Naive thymus-derived CD8-positive, alpha-beta T cell (primary cell): Measurements from ENCODE around the gene MAP3K9. TPM values are rescaled to one million over a fixed set of nuclear protein-coding genes. Genes with fewer than 3 reads are reported as not detected.
A peak's percentile ranks its signal among the peaks of the same experiment; 100 is the strongest.

Experiments used
- ATAC-seq, 2 donors: fragments of 150-1000 bp; cut with Tn5 transposase in 1 of 2; sonication (Bioruptor Pico), chemical (Tn5 transposase) in 1 of 2; 1 replicate in 1 of 2; 2 replicates in 1 of 2; pipeline ENCODE4 v1.10.0; 2021; ENCODE audit warnings: mild to moderate bottlenecking in 2 of 2, moderate library complexity in 2 of 2
- POLR2A ChIA-PET: fragments of 350-600 bp; sonication (Branson Sonifier 250); formaldehyde crosslinking; loops from one replicate; lab custom pipeline; 2021; ENCODE audit warnings: antibody characterized with exemption; lab: Charles Lee
- DNase-seq, 10 donors: peaks; one replicate each; pipeline versions ENCODE4 v3.0.0 to v3.0.0-alpha.2; 2020 to 2022
- H3K27ac Mint-ChIP-seq, 10 donors: one replicate each; pipeline ENCODE4 v1.8.0; 2020 to 2022; ENCODE audit warnings: mild to moderate bottlenecking in 10 of 10, mixed read lengths in 10 of 10, moderate library complexity in 4 of 10, inconsistent platforms in 1 of 10
- H3K27me3 Mint-ChIP-seq, 5 donors: one replicate each; pipeline ENCODE4 v1.8.0; 2021 to 2022; ENCODE audit warnings: mixed read lengths in 5 of 5
- H3K36me3 Mint-ChIP-seq, 3 donors: one replicate each; pipeline ENCODE4 v1.8.0; 2020 to 2022; ENCODE audit warnings: mixed read lengths in 3 of 3, mild to moderate bottlenecking in 2 of 3, inconsistent platforms in 1 of 3
- H3K4me1 Mint-ChIP-seq, 4 donors: one replicate each; pipeline ENCODE4 v1.8.0; 2021 to 2022; ENCODE audit warnings: mixed read lengths in 4 of 4
- H3K4me3 Mint-ChIP-seq, 10 donors: one replicate each; pipeline ENCODE4 v1.8.0; 2020 to 2022; ENCODE audit warnings: mild to moderate bottlenecking in 10 of 10, mixed read lengths in 10 of 10, moderate library complexity in 6 of 10, inconsistent platforms in 1 of 10
- H3K9me3 Mint-ChIP-seq, 9 donors: one replicate each; pipeline ENCODE4 v1.8.0; 2020 to 2022; ENCODE audit warnings: mixed read lengths in 9 of 9, mild to moderate bottlenecking in 3 of 9, inconsistent platforms in 1 of 9, moderate library complexity in 1 of 9
- polyA plus RNA-seq, 3 donors: library from polyadenylated mRNA; unstranded; fragments of 300-500 nt; fragmentation: Illumina TruSeq; gene quantifications; one replicate each; pipeline ENCODE4 v1.2.3, GENCODE V29; 2021
- total RNA-seq, 8 experiments: library from RNA in 2 of 8; stranded (reverse) in 2 of 8; gene quantifications; one replicate each; pipeline ENCODE4 v1.2.3 and lab custom pipeline; 2021 to 2026

MAP3K9 gene
- total and polyA plus RNA-seq, 5 experiments from 2014 or later = 0.52 to 7.8 (median 3.6) TPM

- no peak for DNase-seq
Observed at GRCh38 chr14:70771781-70772212, 37.5 kb downstream of the MAP3K9 start.

DNA sequence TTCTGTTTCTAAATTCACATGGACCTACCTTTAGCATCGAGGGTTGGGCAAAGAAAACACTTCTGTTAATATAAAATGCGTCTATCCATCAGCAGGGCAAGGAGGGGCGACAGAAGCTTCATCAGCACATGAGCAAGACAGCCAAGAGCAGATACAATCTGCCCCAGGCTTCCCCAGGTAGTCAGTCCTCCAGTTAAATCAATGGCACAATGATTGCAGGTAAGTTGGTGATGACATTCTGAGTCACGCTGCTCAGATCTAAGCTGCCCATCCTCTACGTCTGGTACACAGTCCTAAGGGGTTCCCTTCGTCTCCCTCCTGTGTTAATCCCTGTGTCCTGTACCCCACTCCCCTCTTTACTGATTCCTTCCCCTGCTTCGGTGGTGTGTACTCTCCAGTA lies 38.8 kb downstream of the MAP3K9 start:
- ATAC-seq (no peak), DNase-seq (no peak)
- Mint-ChIP-seq H3K4me3 (no peak overlapping the region), H3K4me1 (peaks cover 0 to 1% (median 0%) of the 10 kb centered on the region in 4 donors), H3K36me3 (peaks cover 0 to 10% (median 0%) of the 10 kb centered on the region in 3 donors), H3K27ac (peak overlapping the region in 1 of 10 donors; percentile 52), H3K9me3 (no peaks in the 10 kb centered on the region), H3K27me3 (no peaks in the 10 kb centered on the region)
- POLR2A ChIA-PET = no interaction called here

More at GRCh38 chr14:70771781-70772212, 37.5 kb downstream of the MAP3K9 start:
- no peak overlapping the region for H3K4me3 Mint-ChIP-seq
- H3K27ac Mint-ChIP-seq = peak overlapping the region in 2 of 10 donors; percentile 7 to 25
- H3K4me1 Mint-ChIP-seq = peaks cover 0 to 3% (median under 1%) of the 10 kb centered on the region in 4 donors
- POLR2A ChIA-PET = no interaction called here
- H3K27me3 Mint-ChIP-seq = no peaks in the 10 kb centered on the region
- H3K9me3 Mint-ChIP-seq = no peaks in the 10 kb centered on the region
- no peak for ATAC-seq
- peaks cover 0 to 8% (median 0%) of the 10 kb centered on the region in 3 donors for H3K36me3 Mint-ChIP-seq

DNA sequence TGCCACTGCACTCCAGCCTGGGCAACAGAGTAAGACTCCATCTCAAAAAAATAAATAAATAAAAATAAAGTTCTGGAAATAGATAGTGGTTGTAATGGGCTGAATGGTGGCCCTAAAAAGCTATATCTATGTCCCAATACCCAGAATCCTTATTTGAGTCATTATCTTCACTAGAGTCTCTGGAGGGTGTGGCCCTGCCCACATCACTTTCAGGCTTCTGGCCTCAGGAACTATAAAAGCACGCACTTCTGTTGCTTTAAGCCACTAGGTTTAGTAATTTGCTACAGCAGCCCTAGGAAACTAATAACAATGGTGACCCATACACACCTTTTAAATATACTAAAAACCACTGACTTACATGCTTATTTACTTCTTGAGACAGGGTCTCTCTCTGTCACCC lies 49.9 kb downstream of the MAP3K9 start:
- DNase-seq (no peak), ATAC-seq (no peak)
- Mint-ChIP-seq H3K27ac (no peak overlapping the region), H3K4me3 (no peak overlapping the region), H3K9me3 (no peaks in the 10 kb centered on the region), H3K36me3 (peaks cover 5 to 38% (median 33%) of the 10 kb centered on the region in 3 donors), H3K4me1 (no peaks in the 10 kb centered on the region), H3K27me3 (no peaks in the 10 kb centered on the region)
- POLR2A ChIA-PET = no interaction called here

- ATAC-seq (no peak), DNase-seq (no peak)
- no peak overlapping the region for H3K27ac Mint-ChIP-seq
- no peaks in the 10 kb centered on the region for H3K9me3 Mint-ChIP-seq
- H3K4me3 Mint-ChIP-seq = no peak overlapping the region
- POLR2A ChIA-PET = no interaction called here
- no peaks in the 10 kb centered on the region for H3K27me3 Mint-ChIP-seq
- no peaks in the 10 kb centered on the region for H3K4me1 Mint-ChIP-seq
- H3K36me3 Mint-ChIP-seq = peaks cover 5 to 42% (median 30%) of the 10 kb centered on the region in 3 donors
Observed at GRCh38 chr14:70755655-70756054, 53.7 kb downstream of the MAP3K9 start.

GRCh38 chr14:70754991-70755390 lies 54.3 kb downstream of the MAP3K9 start:
- peaks cover 5 to 38% (median 23%) of the 10 kb centered on the region in 3 donors for H3K36me3 Mint-ChIP-seq
- no peaks in the 10 kb centered on the region for H3K27me3 Mint-ChIP-seq
- POLR2A ChIA-PET = no interaction called here
- no peaks in the 10 kb centered on the region for H3K9me3 Mint-ChIP-seq
- ATAC-seq (no peak), DNase-seq (no peak)
- no peak overlapping the region for H3K27ac Mint-ChIP-seq
- H3K4me1 Mint-ChIP-seq = no peaks in the 10 kb centered on the region
- H3K4me3 Mint-ChIP-seq = no peak overlapping the region

- POLR2A ChIA-PET = no interaction called here
- H3K9me3 Mint-ChIP-seq = no peaks in the 10 kb centered on the region
- H3K27me3 Mint-ChIP-seq = no peaks in the 10 kb centered on the region
- H3K4me3 Mint-ChIP-seq = no peak overlapping the region
- no peaks in the 10 kb centered on the region for H3K4me1 Mint-ChIP-seq
- H3K36me3 Mint-ChIP-seq = peaks cover 4 to 43% (median 29%) of the 10 kb centered on the region in 3 donors
- DNase-seq (no peak), ATAC-seq (no peak)
- no peak overlapping the region for H3K27ac Mint-ChIP-seq
Observed at GRCh38 chr14:70753518-70753953, 55.8 kb downstream of the MAP3K9 start.

GRCh38 chr14:70748422-70748821 lies 60.9 kb downstream of the MAP3K9 start:
- Mint-ChIP-seq H3K4me1 (no peaks in the 10 kb centered on the region), H3K36me3 (peaks cover 8 to 55% (median 29%) of the 10 kb centered on the region in 3 donors), H3K27me3 (no peaks in the 10 kb centered on the region), H3K9me3 (peaks cover 0 to 2% (median 0%) of the 10 kb centered on the region in 9 donors), H3K4me3 (no peak overlapping the region), H3K27ac (no peak overlapping the region)
- ATAC-seq = no peak
- POLR2A ChIA-PET = no interaction called here
- DNase-seq = no peak

DNA sequence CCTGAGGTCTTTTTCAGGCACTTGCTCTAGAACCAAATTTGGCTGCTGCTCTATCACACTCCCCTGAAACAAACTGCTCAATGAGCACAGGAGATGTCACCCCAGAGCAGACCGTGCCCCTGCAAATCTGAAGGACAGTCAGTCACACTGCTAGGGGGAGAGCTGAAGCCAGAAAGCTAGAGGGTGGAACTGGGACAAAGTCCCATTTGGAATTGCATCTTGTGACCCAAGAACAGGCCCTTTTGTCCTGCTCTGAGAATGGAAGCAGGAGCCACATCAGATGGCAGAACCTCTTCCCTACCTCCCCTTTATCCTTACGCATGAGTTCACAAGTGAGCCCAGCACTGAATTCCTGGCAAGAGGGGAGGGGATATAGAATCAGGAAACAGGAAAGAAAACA lies 64.7 kb downstream of the MAP3K9 start:
- H3K9me3 Mint-ChIP-seq = peaks cover 0 to 2% (median 0%) of the 10 kb centered on the region in 9 donors
- no peak for ATAC-seq
- POLR2A ChIA-PET = no interaction called here
- no peak overlapping the region for H3K4me3 Mint-ChIP-seq
- no peak for DNase-seq
- H3K27ac Mint-ChIP-seq = no peak overlapping the region
- H3K27me3 Mint-ChIP-seq = no peaks in the 10 kb centered on the region
- H3K36me3 Mint-ChIP-seq = peaks cover 14 to 62% (median 33%) of the 10 kb centered on the region in 3 donors
- H3K4me1 Mint-ChIP-seq = no peaks in the 10 kb centered on the region

DNA sequence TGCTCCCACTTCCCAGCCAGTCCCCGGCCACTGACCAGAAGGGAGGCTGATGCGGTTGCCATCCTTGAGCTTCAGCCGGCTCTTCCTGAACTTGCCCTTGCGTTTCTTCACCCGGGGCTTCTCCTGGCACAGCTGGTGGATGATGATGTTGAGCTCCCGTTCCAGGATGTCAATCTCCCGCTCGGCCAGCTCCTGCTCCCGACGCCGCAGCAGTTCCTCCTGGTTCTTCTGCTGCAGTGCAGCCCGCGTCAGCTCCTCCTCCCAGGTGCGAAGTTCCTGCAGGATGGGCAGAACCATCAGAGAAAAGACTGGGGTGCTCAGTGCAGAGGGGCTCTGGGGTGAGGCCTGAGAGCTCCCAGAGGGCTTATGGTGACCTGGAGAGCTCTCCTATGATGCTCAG lies 67.0 kb downstream of the MAP3K9 start:
- no peaks in the 10 kb centered on the region for H3K9me3 Mint-ChIP-seq
- H3K4me1 Mint-ChIP-seq = no peaks in the 10 kb centered on the region
- no peak for DNase-seq
- no peak for ATAC-seq
- H3K27me3 Mint-ChIP-seq = no peaks in the 10 kb centered on the region
- POLR2A ChIA-PET = no interaction called here
- H3K36me3 Mint-ChIP-seq = peaks cover 7 to 62% (median 16%) of the 10 kb centered on the region in 3 donors
- peak overlapping the region in 1 of 10 donors; percentile 53 for H3K27ac Mint-ChIP-seq
- H3K4me3 Mint-ChIP-seq = no peak overlapping the region

- H3K36me3 Mint-ChIP-seq = peaks cover 7 to 63% (median 13%) of the 10 kb centered on the region in 3 donors
- POLR2A ChIA-PET = no interaction called here
- no peaks in the 10 kb centered on the region for H3K27me3 Mint-ChIP-seq
- no peaks in the 10 kb centered on the region for H3K4me1 Mint-ChIP-seq
- ATAC-seq (no peak), DNase-seq (no peak)
- H3K4me3 Mint-ChIP-seq = no peak overlapping the region
- no peak overlapping the region for H3K27ac Mint-ChIP-seq
- no peaks in the 10 kb centered on the region for H3K9me3 Mint-ChIP-seq
Observed at GRCh38 chr14:70741482-70741881, 67.8 kb downstream of the MAP3K9 start.

GRCh38 chr14:70735043-70735442 lies 74.3 kb downstream of the MAP3K9 start:
- H3K36me3 Mint-ChIP-seq = peaks cover 6 to 77% (median 16%) of the 10 kb centered on the region in 3 donors
- H3K27me3 Mint-ChIP-seq = no peaks in the 10 kb centered on the region
- DNase-seq = no peak

GRCh38 chr14:70731447-70732239 lies 77.7 kb downstream of the MAP3K9 start:
- Mint-ChIP-seq H3K9me3 (no peaks in the 10 kb centered on the region), H3K4me3 (no peak overlapping the region), H3K27me3 (no peaks in the 10 kb centered on the region), H3K4me1 (peaks cover 0 to 3% (median 0%) of the 10 kb centered on the region in 4 donors), H3K36me3 (peaks cover 0 to 54% (median 22%) of the 10 kb centered on the region in 3 donors), H3K27ac (no peak overlapping the region)
- POLR2A ChIA-PET = no interaction called here
- ATAC-seq (no peak), DNase-seq (no peak)

More at GRCh38 chr14:70735043-70735442, 74.3 kb downstream of the MAP3K9 start:
- Mint-ChIP-seq H3K9me3 (no peaks in the 10 kb centered on the region), H3K4me1 (peaks cover 0 to 3% (median 0%) of the 10 kb centered on the region in 4 donors), H3K27ac (no peak overlapping the region), H3K4me3 (no peak overlapping the region)
- ATAC-seq = no peak
- POLR2A ChIA-PET = interaction anchor here (0.6 kb wide), 1 partner anchor 84 kb away, joined by 3 read pairs; no protein-coding TSS in a partner anchor

GRCh38 chr14:70730393-70730792 lies 78.9 kb downstream of the MAP3K9 start:
- ATAC-seq (no peak), DNase-seq (no peak)
- no peak overlapping the region for H3K27ac Mint-ChIP-seq
- no peak overlapping the region for H3K4me3 Mint-ChIP-seq
- H3K36me3 Mint-ChIP-seq = peaks cover 0 to 46% (median 22%) of the 10 kb centered on the region in 3 donors
- H3K9me3 Mint-ChIP-seq = no peaks in the 10 kb centered on the region
- H3K4me1 Mint-ChIP-seq = peaks cover 0 to 3% (median 0%) of the 10 kb centered on the region in 4 donors
- POLR2A ChIA-PET = no interaction called here
- H3K27me3 Mint-ChIP-seq = no peaks in the 10 kb centered on the region
